ENCODE data around the gene MSL3B.

Gene MSL3B

DNA sequence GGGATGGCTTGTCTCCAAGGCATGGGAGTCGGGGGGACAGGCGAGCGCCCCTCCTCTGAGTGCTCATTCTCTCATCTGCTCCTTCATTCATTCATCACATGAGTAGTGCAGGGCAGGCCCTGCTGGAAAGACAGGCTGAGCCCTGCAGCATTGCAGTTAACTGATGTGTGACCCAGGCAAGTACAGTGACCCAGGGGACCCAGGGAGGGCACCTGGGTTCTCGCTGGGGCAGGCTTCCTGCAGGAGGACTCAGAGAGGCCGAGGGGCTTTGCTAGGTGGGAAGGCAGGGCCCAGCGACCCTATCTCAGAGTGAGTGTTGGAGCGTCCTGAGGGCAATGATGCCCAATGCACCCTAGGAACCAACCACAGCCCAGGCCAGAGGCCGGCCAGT, 44.5 kb downstream of the MSL3B start:
- no peak for DNase-seq (ENCODE audit: low read depth)
- TF ChIP-seq, protein P1, sequence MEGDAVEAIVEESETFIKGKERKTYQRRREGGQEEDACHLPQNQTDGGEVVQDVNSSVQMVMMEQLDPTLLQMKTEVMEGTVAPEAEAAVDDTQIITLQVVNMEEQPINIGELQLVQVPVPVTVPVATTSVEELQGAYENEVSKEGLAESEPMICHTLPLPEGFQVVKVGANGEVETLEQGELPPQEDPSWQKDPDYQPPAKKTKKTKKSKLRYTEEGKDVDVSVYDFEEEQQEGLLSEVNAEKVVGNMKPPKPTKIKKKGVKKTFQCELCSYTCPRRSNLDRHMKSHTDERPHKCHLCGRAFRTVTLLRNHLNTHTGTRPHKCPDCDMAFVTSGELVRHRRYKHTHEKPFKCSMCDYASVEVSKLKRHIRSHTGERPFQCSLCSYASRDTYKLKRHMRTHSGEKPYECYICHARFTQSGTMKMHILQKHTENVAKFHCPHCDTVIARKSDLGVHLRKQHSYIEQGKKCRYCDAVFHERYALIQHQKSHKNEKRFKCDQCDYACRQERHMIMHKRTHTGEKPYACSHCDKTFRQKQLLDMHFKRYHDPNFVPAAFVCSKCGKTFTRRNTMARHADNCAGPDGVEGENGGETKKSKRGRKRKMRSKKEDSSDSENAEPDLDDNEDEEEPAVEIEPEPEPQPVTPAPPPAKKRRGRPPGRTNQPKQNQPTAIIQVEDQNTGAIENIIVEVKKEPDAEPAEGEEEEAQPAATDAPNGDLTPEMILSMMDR (IDR thresholded peaks at IDR 0.05; ENCODE audit: insufficient read depth, low read depth, low read length, missing control alignments), result no peak
- no peak overlapping the region for H3K4me3 ChIP-seq (ENCODE audit: low read depth, low read length)

DNA sequence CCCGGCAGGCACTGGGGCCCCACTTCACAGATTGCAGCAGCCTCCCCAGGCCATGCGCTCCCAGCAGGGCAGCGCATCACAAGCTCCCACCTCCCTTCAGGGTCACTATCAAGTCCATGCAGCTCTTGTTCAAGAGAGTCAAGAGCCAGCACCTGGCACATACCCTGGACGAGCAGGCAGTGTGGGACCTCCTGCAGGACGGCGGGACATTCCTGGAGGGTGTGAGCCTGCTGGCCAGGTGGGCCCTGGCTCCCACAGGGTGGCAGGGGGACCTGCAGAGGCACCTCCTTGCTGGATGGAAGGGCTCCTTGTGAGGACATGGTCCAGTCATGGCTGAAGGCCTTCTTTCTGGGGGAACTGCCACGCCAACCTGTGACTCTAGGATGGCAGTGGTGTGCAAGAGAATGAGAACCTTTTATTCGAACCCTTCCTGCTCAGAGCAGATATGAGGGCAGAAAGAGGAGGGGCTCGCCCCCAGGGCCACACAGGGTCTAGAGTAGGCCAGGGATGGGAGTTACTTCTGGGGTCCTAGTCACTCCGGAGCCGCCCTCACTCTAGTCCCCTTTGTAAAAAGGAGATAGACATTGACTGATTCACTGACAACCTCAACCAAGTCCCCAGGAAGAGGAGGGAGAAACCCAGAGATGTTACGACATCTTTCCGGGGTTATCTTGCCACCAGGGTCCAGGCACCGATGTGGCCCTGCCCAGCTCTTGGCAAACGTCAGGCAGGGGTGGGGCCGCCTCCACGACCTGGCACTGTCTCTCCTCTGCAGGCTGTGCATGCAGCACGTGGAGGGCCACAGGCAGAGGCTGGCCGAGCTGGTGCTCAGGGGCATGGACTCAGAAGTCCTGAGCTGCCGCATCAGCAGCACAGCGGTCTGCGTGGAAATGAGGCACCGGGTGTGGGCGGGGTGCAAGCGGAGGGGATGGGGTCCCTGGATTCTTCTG, 45.1 kb downstream of the MSL3B start:
- TF ChIP-seq, protein P1 (IDR thresholded peaks at IDR 0.05; ENCODE audit: insufficient read depth, low read depth, low read length, missing control alignments), result no peak
- DNase-seq (ENCODE audit: low read depth), result no peak
- H3K4me3 ChIP-seq (ENCODE audit: low read depth, low read length), result no peak overlapping the region

DNA sequence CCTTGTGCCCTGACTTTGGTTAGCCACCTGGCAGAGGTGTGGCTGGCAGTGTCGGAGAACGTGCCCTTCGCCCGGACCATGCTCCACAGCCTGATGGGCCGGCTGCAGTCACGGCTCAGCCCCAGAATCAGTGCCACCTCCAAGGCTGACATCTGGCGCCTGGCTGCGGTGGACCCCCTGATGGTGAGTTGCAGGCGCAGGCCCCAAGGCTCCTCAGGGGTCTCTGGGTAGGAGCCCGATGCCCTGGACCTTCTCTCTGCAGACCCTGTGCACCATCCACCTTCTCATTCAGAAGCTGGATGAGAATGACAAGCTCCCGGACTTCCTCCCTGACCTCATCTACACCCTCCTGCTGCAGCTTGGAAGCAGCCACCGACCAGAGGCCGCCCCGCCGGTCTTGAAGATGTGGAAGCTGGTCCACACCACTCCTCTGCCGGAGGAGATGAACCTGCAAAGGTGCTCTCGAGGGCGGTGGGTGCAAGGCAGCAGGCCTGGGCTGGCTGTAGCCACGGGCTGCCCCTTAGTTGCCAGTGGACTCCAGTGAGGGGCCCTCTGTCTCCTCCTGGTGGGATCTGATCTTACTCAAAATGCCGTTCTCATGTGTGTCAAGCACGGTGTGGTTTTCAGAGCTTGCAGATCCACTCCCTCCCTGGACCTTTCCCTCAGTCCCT, 46.0 kb downstream of the MSL3B start:
- no peak for DNase-seq (ENCODE audit: low read depth)
- no peak overlapping the region for H3K4me3 ChIP-seq (ENCODE audit: low read depth, low read length)
- TF ChIP-seq, protein P1 (IDR thresholded peaks at IDR 0.05; ENCODE audit: insufficient read depth, low read depth, low read length, missing control alignments), result no peak

DNA sequence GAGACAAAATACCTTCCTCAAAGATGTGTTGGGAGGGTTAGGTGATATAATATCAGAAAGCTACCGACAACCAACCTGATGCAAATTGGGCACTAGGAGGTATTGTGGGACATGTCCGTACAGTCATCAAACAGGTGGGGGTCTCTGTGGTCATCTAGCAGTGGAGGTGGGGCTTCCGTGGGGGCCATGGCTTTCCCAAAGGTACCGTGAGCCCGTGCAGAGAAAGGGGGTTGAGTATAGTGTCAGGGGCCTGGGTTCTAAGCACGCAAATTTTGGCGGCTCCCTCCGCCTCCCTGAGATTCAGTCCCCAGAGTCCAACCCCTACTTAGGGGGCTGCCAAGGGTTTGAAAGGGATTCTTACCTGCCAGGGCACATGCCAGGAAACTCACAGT, 46.5 kb downstream of the MSL3B start:
- H3K4me3 ChIP-seq (ENCODE audit: low read depth, low read length), result no peak overlapping the region
- TF ChIP-seq, protein P1 (IDR thresholded peaks at IDR 0.05; ENCODE audit: insufficient read depth, low read depth, low read length, missing control alignments), result no peak
- DNase-seq (ENCODE audit: low read depth), result no peak

DNA sequence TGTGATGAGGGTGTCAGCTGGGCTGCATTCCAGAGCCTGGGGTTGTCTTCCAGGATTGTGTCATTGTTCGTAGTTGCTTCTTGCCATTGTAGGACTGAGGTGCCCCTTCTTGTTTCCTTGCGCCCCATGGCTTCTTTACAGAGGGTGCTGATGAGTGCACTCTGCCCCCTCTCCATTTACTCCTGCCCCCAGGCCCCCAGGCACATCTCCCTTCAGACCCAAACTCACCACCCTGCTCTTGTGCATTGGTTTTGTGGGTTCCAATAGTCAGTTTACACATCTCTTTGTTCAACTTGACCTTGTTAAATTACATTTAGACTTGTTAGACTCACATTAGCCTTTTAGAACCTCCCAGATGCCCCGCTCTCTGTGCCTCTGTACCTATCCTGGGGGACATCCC, 47.0 kb downstream of the MSL3B start:
- H3K4me3 ChIP-seq (ENCODE audit: low read depth, low read length), result no peak overlapping the region
- DNase-seq (ENCODE audit: low read depth), result no peak
- TF ChIP-seq, protein P1 (IDR thresholded peaks at IDR 0.05; ENCODE audit: insufficient read depth, low read depth, low read length, missing control alignments), result no peak

DNA sequence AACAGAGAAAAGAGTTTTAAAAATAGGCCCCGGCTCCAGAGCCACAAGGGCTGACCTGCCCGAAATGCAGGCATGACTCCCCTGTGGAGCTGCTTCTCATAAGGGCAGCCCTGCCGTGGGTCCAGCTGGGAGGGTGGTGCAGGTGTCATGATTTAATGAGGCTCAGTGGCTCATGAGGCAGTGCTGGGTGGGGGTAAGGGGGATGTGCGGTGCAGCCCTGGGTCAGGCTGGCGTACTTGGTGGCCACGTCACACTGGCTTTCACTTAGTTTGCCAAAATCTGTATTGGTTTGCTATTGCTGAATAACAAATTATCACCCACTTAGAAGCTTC, 47.4 kb downstream of the MSL3B start:
- no peak overlapping the region for H3K4me3 ChIP-seq (ENCODE audit: low read depth, low read length)
- TF ChIP-seq, protein P1 (IDR thresholded peaks at IDR 0.05; ENCODE audit: insufficient read depth, low read depth, low read length, missing control alignments), result no peak
- DNase-seq (ENCODE audit: low read depth), result no peak
